ENCODE data around the gene CMTM5.
"Not testable (repeated sequence)": the region's sequence is repeated elsewhere in the genome, so short reads cannot be mapped to it uniquely, and the experiment has no call there.

The CMTM5 gene

DNA sequence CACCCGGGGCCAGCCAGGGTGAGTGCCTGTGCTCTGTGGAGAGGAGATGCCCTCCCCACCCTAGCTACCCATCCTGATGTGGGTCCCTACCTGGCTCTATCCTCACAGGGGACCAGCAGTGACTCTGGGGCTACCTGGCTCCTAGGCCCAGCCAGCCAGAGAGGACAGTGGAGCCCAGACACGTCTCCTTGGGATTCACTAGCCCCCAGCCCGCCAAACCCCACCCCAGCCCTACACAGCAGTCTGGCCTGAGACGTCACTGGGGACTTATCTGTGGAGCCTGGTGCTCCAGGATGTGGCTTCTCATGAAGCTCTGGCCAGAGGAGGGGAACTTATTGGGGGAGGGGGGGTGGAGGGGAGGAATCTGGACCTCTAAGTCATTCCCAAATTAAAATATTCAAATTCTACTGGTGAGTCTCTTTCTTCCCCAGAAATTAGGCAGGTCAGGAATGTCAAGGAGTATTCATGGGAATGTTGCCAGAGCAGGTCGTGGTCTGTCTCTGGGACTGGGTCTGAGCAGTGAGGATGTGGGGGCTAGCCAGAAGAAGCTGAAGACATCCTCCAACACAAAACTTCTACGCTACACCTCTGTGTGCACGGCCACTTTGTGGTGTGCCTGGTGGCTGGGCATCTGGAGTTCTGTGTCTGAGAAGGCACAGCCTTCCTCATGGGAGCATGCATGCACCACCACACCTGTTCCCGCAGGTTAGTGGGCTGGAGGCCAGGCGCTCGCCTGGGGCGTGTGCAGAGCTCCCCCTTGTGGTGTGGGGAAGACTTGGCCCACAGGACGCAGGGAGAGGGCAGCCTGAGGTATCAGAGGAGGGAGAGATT lies 2.7 kb downstream of the CMTM5 start:
- DNase-seq, result peak; percentile 69

DNA sequence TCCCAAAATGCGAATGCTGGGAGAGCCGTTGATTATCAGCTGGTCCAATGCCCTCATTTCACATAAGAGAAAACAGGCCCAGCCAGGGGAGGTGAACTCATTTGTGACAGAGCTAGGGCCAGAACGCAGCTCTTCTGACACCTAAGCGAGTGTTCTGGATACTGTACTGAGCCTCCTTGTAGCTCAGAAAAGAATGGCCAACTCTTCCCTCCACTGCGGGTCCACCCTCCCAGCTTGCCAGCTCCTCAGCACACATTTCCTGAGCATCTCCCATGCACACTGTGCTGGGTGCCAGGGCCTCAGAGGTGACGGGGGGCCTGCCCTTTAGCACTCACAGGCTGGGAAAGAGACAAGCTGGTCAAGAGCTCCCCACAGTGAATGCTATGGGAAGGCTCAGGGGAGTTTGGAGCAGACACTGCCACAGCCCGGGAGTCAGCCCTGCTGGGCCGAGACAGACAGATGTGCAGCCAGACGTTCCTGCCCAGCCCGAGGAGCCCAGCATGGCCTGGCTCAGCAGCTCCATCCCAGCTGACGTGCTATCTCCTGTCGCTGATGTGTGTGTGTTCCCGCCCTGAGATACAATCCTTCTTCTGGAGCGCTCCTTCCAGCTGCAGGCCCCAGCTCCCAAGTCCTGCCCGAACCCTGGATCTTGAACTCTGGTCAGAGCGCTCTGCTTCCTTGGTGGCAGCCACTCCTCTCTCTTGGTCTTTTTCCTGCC lies 3.5 kb downstream of the CMTM5 start:
- no peak for DNase-seq

DNA sequence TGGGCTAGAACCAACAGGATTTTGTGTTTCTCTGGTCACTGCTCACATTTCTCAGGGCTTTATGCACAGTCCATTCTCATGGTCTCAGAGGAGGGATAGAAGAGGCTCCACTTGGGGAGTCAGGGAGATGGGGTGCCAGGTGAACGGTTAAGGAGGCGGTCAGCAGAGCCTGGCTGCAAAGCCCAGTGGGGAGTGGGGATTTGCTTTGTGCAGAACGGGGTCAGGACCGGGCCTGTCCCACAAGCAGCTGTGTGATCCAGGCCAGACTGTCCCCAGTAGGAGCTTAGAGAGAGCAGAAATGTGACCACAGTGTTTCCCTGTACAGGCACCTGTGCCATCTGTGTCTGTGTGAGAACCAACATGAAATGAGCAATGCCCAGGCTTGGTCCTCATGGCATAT lies 4.1 kb downstream of the CMTM5 start:
- no peak for DNase-seq

DNA sequence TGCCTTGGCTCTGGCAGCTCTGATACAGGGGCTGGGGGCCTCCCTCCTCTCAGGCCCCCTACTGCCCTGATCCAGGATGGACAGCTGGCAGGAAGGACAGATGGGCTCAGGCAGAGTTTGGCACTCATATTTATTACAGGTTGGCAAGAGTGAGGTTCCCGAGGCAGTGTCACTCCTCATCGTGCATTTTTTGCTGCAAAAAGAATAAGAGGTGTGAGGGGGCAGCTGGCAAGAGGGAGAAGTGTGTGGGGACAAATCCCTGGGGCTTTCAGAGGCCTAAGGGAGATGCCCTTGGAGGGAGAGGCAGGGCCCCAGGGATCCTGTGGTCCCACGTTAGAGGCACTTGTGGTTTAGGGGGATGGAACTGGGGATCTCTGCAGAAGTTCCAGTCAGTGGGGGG lies 5.0 kb downstream of the CMTM5 start:
- DNase-seq, result peak; percentile 34

DNA sequence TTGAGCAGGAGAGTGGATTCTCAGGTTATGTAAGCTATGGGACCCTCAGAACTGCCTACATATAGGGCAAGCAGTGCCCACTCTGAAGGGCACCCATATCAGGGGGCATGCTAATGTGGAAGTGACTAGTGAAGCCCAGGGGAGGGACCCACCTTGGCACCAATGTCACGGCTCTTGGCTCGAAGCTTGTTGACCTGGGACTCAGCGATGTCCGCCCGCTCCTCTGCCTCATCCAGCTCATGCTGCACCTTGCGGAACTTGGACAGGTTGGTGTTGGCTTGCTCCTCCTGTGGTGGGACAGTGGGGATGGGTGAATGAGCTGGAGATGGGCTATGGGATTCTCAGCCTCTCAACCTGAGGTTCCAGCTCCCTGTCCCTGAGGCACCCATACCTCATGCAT lies 5.4 kb downstream of the CMTM5 start:
- no peak for DNase-seq

DNA sequence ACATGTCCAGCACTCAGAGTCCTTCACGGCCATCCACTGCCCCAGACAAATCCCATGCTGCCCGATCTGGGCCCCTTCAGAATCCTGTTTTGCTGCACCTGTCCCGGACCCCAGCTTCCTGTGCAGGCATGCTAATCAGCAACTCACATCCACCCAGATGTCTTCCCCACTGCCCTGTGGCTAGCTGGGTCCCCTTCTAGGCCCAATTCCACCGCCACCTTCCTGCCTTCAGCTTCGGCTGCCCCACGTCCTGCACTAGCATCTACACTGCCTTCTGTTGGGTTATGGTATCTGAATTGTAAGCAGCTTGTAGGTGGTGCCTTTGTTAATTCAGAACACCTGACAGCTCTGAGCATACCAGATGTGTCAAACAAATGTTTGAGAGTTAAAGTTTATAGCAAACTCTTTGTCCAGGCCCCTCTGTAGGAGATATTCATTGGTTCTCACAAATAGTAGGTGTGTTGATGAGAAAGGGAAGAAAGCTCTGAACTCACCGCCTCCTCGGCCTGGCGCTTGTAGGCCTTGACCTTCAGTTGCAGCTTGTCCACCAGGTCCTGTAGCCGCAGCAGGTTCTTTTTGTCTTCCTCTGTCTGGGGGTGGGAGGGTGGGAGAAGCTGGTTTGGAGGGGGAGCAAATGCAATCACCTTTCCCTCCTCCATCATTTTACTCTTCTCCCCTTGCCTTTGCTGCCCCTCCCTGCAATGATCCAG lies 6.0 kb downstream of the CMTM5 start:
- DNase-seq, result no peak

DNA sequence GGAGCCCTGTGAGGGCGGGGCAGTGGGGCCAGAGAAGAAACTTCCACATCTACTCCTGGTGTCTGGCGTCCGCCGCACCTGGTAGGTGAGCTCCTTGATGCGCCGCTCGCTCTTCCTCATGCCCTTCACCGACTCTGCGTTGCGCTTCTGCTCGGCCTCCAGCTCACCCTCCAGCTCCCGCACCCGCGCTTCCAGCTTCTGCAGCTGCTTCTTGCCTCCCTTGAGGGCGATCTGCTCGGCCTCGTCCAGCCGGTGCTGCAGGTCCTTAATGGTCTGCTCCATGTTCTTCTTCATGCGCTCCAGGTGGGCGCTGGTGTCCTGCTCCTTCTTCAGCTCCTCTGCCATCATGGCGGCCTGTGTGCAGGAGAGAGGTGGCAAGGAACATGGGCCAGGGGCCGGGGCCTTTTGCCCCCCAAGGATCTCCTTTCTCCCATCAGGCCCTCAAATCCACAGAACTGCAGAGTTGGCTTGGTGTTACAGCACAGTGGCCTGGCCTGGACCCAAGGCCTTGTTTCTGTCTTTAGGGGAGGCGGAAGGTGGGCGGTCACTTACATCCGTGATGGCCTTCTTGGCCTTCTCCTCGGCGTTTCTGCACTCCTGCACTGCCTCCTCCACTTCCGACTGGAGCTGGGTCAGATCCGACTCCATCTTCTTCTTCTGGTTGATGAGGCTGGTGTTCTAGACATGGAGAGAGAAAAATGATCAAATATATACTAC lies 7.7 kb downstream of the CMTM5 start:
- no peak for DNase-seq

DNA sequence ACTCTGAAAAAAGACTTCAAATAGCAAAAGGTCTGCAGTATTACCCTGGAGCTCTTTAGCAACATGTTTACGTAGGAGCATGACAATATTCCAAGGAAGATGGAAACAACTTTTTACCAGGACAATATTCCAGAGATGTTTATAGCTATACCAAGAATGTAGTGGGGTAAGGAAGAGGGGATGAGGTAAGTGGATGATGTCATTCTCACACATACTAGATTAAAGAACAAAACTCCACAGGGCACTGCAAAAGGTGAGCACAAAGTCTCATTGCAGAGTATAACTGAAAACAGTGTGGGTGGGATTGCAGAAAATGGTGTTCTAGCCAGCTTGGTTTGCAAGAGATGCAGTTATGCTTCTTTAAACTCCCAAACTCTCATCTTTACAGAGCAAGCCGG lies 8.4 kb downstream of the CMTM5 start:
- DNase-seq, result no peak

DNA sequence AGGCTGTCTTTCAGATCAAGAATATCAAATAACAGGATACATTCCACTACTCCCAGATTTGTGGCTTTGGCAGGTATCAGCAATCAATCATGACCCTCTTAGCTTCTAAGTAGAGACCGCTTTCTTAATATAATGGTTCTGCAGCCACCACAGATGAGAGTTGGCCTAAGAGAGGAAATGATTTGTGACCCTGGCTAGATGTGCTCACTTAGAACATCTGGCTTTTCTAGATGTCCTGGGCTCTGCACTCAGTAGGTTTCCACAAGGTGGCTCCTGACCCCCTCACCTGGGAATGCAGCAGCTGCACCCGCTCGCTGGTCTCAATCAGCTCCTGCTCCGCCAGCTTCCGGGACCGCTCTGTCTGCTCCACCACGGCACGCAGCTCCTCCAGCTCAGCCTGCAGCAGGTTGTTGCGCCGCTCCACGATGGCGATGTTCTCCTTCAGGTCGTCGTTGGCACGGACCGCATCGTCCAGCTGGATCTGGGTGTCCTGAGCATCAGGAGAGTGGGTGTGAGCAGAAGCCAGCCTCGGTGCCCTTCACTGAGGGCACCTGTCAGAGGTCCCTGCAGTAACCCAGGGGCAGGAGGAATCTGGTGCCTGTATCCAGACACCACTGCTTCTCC lies 8.9 kb downstream of the CMTM5 start:
- DNase-seq, result no peak

DNA sequence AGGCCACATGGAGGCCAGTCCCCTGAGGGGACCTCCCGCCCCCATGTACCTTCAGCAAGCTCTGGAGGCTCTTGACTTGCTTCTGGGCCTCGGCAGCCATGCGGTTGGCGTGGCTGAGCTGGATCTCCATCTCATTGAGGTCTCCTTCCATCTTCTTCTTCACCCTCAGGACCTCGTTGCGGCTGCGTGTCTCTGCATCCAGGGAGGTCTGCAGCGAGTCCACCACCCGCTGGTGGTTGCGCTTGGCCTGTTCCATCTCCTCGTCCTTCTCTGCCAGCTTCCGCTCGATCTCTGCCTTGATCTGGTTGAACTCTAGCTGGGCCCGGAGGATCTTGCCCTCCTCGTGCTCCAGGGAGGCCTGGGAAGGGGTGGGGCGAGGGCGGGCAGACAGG lies 9.4 kb downstream of the CMTM5 start:
- not testable (repeated sequence) for DNase-seq

DNA sequence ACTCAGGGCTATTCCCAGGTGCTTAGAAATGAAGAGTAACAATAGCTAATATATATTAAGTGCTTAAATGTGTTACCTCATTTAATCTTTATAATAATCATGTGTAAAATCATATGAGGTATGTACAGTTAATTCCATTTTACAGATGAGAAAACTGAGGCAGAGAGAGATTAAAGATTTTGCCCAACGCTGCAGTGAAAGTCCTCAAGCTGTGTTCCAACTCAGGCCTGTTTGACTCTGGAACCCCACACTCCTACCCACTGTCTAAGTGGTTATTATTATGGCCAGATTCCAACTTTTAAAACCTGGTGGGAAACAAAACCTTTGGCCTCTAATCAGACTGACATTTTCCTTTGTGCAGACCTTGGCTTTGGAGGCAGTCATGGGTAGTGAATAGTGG lies 10.2 kb downstream of the CMTM5 start:
- DNase-seq, result no peak

DNA sequence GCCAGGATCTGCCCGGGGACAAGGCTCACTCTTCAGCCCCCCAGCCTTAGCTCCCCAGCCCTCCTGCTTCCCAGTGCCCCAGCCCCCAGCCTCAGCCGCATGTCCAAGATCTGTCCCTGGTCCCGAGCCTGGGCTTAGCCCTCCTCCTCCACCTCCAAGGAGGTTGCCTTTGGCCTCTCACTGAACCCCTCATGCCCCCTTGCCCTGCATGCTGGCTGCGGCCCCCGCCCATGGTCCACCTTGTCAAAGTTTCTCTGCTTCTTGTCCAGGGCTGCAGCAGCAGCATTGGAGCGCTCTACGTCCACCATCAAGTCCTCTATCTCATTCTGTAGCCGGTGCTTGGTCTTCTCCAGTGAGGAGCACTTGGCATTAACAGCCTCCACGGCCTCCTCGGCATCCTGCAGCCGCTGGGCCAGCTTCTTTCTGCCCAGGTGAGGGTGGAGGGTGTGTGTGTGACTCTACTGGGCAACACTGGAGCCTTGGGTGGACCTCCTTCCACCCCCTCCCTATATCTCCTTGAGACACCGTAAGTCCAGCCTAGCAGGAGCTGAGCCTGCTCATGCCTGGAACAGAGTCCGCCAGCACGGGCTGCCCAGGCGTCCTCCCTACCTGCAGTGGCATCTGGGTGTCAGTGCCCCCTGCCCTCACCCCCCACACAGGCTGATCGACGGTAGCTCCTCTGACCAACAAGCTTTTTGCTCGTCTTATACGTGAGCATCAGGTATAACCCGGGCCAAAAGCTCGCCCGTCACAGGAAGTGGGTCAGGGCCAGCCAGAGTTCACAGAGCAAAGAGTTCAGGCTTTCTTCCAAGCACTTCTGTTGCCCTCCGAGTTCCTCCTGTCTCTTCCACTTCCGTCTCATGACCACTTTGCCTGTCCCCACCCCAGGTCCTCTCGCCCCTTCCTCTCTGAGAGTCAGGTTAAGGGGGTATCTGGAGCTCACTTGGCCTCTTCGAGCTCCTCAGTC lies 11.4 kb downstream of the CMTM5 start:
- no peak for DNase-seq

DNA sequence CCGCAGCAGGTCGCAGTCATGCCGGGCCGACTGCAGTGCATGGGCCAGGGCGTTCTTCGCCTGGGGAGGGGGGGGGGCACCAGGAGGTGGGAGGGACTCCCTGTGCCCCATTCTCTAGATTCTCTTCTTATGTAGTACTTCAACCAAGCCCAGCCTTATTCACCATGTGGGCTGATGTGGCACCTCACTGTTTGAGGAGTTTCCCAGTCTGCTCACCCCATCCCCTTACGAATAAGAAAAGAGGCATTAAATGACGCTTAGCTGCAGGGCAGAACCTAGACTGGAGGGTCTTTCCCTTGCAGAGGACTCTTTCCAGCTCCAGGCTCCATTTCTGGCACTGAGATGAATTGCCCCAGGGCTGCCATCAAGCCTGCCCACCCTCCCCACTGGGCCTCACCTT lies 12.2 kb downstream of the CMTM5 start:
- DNase-seq, result no peak

DNA sequence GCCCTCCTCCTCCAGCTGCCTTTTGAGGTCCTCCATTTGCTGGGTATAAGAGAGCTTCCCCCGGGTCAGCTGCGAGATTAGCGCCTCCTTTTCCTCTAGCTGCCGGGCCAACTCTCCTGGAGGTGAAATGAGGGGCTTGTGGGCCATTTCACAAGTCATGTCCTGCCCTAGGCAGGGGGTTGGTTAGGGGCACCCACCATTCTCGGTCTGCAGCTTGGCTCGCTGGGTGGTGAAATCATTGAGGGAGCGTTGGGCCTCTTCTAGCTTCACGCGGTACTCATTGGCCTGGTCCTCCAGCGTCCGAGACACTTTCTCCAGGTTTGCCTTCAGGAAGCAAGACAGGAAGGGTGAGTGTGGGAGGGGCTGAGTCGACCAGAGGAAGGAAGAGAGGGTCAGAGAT lies 12.6 kb downstream of the CMTM5 start:
- DNase-seq, result no peak

DNA sequence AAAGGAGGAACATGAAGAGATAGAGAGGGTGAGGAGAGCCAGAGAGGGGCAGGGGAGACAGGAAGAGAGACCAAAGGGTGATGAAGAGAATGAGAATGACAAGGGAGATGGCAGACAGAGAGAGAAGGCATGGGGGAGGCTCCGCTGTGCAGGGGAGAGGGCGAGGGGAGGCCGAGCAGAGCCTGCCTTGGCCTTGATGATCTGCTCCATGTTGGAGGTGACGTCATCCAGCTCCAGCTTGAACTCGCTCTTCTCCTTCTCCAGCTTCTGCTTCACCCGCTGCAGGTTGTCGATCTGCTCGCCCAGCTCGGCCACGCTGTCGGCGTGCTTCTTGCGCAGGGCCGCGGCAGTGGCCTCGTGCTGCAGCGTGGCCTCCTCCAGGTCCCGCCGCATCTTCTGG lies 13.0 kb downstream of the CMTM5 start:
- not testable (repeated sequence) for DNase-seq

DNA sequence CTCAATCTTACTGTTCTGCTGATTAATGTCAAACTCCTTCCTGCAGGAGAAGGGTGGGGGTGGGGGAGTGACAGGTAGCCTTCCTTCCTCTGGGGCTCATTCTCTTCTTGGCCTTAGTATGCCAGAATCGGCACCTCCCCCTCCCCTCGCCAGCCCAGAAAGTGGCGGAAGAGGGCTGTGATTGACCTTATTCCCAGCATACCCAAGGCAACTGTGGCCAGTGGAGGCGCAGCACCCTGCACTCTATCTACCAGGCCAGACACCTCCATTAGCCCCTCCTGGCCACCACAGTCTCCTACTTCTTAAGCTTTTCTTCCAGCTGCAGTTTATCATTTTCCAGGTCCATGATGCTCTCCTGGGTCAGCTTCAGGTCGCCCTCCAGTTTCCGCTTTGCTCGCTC lies 15.8 kb downstream of the CMTM5 start:
- DNase-seq, result no peak

DNA sequence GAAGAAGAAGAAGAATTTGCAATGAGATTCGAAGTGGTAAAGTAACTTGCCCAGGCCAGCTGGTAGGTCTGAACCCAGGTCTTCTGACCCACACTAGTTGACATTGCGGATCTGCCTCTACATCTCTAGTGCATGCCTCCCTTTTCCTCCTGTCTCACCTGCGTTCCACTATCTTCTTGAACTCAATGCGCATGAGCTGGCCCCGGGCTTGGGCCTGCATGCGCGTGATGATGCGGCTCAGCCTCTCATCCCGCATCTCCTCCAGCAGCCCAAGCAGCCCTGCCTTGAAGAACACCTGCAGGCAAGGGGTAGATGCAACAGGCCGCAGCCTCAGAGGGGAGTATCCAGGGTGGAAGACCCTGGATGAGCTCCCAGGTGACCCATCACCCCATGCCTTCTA lies 19.3 kb downstream of the CMTM5 start:
- DNase-seq, result no peak

DNA sequence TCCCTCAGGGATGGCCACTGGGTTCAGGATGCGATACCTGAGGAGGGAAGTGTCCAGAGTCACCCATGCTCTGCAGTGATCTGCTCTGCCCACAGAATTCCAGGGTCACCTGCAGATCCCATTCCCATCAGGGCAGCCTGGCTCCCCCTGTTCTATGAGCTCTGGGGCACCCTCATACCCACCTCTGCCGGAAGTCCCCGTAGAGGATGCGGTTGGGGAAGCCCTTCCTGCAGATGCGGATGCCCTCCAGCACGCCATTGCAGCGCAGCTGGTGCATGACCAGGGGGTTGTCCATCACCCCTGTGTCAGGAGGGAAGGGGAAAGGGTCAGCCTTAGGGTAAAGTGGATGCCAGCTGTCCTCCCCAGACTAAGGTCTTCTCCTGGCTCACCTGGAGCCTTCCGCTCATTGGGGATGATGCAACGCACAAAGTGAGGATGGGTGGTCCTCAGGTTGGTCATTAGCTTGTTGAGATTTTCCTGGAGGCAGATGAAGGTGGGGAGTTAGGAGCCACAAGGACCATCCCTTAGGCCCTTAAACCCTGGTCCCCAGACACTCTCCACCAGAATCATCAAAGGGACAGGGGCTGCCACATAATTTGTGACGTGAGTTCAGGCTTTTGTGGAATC lies 20.0 kb downstream of the CMTM5 start:
- DNase-seq, result no peak

DNA sequence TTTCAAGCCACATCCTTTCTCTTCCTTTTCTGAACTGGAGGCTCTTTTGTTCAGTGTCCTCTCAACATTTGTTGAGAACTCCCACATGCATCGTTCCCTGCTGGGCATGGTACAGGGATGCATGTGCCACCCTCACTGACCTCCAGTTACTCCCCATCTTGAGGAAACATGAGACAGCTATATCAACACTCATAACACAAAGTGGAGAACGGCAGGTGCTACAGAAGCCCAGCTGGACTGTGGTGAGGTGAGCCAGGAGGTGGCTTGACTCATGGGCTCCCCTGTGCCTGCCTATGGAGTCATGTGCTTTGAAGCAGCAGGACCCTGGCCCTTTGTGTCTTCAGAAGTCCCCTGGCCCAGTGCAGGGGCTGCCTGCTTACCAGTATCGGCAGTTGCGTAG lies 21.5 kb downstream of the CMTM5 start:
- peak; percentile 39 for DNase-seq

DNA sequence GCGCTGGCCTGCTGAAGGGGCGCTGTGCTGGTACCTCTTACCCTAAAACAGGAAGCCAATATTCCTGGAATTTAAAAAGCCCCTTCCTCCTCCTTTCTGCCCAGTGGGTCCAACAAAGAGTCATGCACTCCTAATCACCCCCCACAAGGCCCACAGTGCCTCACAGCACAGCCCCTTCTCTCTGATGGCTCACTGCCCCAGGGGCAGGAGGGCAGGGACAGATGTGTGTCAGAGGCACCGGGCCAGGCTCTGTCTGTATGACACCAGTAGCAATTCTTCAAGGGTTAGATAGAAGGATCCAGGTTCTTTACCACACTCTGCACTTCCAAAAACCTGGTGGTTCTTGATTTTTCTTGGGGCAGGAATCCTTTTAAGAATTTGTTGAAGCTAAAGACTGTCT lies 22.3 kb downstream of the CMTM5 start:
- DNase-seq, result no peak

DNA sequence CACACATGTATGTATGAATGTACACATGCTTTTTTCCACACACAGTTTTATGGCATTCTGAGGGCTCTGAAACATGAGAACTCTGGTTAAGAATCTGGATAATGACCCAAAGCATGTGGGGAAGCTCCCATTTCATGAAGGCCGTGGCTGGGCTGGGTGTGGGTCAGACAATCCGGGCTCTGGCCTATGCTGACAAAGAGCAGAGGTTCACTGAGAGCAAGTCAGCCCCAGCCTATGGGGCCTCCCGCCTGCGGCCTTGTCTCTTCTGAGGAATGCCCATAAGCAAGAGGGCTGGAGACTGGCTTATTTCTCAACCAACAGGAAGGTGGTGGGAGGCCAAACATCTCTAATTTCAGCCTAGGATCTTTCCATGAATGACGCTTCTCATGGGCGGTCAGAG lies 22.7 kb downstream of the CMTM5 start:
- no peak for DNase-seq
